NOMO-1 treated with dmso at 0.1 percent for 144 hours (cell line): ENCODE measurements around the gene NOC4L.
"Not testable (repeated sequence)": the region's sequence is repeated elsewhere in the genome, so short reads cannot be mapped to it uniquely, and the experiment has no call there.

Source experiments
- DNase-seq: peaks from one replicate; lab custom pipeline; 2025; ENCODE audit not compliant: unreplicated experiment; lab: John Stamatoyannopoulos, UW

Gene NOC4L

DNA sequence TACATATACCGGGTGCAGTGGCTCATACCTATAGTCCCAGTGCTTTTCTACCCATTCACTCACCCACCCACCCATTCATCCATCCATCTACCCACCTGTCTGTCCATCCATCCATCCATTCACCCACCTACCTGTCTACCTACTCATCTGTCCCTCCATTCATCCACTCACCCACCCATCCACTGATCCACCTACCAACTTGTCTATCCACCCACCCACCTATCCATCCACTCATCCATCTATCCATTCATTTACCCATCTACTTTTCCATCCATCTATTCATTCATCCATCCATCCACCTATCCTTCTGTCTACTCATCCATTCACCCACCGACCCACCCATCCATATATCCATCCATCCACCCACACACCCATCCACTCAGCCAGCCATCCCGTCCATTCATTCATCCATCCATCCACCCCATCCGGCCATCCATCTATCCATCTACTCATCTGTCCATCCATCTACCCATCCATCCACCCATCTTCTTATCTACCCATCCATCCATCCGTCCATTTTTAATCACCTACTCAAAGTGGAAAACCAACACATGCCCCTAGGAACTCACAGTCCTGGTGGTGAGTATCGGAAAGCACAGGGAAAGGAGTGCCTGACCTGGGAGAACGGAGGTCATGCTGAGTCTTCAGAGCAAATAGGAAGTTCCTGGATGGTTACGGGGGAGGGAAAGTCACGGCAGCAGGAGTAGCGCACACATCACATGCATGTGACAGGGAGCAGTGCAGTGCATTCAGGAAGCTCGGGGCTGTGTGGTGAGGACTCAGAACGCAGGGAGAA lies 20.1 kb upstream of the NOC4L start:
- no peak for DNase-seq

DNA sequence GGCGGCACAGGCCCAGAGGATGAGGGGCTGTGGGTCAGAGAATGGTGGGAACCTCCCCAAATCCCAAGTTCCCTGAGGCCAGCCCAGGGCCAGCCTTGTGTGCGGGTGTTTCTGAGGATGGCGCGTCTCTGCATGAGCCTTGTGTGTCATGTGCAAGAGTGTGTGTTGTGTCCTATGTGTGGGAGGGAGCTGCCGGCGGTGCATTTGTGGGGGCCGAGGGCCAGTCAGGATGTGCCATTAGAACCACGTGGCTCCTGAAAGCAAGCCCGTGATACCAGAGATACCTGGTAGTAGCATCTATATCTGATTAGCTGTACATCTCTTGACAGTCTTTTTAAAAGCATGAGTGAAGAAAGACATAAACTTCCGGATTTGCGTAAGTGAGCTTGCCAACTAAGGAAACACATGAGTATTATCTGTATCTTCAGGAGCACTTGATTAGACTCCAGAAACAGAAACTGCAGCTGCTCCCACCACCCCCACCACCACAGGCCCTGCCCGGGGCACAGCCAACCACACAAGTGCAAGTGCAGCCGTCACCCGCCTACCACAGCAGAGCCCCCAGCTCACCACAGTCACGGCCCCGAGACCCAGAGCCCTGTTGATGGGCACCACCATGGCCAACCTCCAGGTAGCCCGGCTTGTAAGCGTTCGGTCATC lies 19.4 kb upstream of the NOC4L start:
- no peak for DNase-seq

DNA sequence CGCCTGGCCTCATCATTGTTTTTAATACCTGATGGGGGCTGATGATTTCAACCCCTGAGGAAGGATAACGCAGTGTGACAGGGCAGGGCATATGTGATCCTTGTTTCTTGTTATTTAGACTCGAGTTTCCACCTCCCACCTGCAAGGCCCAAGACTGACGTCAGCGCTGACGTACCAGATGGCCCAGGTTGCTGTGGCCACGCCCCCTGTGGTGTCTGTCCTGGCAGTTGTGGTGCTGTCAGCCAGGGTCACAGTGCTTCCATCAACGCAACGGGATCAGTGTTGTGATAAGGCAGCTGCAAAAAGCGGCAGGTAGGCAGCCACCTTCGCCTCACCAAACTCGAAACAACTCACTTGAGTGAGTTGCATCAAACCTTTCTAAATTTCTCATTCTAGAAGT lies 18.5 kb upstream of the NOC4L start:
- no peak for DNase-seq

DNA sequence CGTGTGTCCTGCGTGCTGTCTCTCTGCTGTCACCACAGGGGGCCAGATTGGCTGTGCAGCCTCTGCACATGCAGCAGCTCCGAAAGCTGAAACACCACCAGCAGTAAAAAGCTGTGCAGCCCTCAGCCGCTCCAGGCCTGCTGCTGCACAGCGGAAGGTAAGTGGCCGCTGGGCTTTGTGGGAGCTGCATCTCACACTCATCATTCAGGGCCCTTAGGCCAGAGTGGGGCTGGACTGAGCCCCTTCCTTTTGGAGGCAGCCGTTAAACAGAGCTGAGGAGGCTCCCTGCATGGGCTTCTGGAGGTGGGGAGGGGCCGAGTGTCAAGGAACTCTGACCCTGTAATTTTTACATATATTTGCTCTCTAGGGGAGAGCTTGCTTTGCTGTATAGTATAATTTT lies 17.2 kb upstream of the NOC4L start:
- no peak for DNase-seq

DNA sequence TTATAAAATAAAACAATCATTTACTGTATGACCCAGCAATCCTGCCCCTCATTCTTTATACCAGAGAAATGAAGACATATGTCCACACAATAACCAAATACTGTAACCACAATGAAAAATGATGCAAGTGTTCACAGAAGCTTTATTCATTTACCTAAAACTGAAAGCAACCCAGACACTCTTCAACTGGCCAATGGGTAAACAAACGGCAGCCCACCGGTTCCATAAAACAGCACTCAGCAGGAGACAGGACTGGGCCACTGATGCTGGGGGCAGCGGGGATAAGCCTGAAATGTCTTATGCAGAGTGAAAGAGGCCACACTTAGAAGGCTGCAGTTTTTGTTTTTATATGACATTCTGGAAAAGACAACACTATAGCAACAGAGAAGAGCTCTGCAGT lies 15.2 kb upstream of the NOC4L start:
- DNase-seq: no peak

DNA sequence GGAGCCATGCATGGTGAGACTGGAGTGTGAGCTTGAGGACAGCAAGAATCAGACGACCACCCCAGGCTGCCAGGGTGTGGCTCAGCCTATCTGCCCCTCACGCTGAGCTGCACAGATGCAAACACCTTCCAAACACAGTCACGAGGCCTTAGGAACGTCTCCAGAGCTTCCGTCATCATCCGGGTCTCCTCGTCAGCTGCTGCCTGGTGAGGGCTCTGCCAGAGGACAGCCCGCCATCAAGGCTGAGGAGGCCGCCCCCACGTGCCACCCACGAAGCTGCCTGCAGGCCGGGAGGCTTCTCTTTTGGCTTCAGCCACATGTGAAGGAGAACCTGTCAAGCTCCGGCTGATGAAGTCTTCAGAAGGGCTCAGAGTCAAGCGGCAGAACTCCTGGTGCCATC lies 13.6 kb upstream of the NOC4L start:
- no peak for DNase-seq

DNA sequence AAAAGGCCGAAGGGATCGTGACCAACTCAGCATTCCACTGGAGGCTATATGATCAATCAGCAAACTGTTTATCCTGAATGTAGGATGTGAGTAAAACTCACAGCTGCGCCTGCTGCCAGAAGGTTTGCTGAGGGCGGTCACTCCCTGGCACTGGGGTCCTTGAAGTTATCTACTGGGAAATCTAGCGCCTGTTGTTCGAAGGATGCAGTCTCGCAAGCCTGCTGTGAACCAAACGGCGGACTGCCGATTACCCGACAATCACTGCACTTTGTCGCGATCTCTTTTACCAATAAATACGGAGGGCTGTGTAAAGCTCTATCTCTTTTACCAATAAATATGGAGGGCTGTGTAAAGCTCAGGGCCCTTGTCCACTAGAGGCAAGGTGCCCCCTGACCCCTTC lies 13.0 kb upstream of the NOC4L start:
- DNase-seq: no peak

DNA sequence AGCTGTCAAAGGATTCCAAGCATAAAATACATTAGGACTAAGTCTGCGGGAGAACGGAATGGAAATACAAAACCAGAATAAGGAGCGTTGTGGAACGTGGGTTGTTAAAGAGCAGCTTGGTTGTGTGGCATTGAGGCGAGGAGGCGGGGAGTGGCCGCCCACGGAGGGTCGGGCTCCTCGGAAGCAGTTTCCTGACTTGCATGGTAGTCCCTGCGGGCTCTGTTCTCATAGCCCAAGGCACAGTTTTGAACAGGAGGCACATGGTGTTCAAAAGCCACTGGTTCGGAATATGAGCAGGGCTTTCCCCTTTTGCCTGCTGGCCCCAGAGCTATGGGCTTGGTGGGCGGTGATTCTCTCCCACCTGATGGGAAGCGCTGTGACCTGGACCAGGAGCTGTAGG lies 12.3 kb upstream of the NOC4L start:
- DNase-seq: no peak

DNA sequence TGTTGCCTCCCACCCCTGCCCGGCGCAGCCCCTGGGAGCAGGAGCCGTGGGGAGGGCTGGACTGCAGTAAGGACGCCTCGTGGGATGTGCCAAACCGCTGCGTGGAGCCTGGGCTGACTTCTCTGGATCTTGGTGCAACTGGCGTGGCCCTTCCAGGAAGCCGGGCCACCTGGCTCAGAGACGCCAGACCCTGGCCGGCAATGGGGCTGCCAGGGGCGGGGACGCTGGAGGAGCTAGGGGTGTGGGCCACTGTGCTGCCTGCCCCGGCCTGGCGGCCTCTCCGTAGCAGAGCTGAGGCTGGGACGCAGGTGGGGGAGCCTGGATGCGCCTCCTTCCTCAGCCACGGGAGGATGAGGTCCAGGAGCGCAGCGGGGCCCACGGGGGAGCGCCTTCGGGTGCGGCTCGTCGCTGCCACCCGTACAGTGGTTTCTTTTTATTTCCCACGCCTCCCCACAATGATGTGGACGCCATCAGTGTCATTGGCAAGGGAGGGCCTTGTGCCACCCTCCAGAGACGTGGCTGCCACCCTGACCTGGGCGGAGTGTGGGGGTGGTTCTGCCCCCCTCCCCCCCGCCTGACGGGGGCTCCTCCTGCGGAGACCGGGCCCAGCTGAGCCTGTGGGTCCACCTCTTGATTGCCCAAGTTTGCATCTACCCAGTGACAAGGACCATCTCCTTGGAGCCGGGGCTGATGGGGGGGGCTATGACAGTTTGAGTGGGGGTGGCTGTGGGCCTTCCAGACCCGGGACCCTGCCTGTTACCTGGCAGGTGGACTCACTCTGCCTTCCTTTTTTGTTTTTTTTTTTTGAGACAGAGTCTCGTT lies 11.4 kb upstream of the NOC4L start:
- DNase-seq: no peak

DNA sequence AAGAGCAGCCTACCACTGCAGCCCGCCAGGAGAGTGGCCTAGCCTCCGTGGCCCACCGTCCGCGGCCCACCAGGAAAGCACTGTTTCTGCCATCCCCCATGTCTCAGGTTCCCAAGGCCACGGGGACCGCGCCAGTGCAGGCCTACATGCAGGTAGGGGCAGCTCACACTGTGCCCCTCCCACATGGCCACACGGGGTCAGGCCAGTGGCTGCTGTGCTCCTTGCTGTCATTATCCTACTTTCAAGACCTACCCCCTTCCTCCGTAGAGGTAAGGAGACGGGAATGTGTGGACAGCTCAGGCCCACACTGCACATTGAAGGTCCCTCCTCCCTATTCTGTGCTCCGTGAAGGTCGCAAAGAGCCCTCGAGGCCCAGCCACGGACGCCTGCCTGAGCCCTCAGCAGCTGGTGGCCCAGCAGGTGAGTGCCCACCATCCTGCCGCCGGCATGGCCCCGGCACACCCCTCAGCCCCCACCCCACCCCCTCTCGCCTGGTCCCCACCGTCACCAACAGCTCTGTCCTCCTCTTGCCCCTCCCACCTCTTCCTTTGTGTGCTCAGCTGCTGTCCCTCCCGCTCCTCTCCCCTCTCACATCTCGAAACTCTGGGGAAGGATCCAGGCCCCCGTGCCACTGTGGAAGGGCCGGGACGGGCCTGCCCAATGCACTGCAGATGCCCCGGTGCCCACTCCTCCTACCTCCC lies 10.2 kb upstream of the NOC4L start:
- DNase-seq: no peak

DNA sequence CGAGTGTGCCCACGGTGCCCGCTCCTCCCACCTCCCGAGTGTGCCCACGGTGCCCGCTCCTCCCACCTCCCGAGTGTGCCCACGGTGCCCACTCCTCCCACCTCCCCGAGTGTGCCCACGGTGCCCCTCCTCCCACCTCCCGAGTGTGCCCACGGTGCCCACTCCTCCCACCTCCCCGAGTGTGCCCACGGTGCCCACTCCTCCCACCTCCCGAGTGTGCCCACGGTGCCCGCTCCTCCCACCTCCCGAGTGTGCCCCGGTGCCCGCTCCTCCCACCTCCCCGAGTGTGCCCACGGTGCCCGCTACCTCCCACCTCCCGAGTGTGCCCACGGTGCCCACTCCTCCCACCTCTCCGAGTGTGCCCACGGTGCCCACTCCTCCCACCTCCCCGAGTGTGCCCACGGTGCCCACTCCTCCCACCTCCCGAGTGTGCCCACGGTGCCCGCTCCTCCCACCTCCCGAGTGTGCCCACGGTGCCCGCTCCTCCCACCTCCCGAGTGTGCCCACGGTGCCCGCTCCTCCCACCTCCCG lies 9.5 kb upstream of the NOC4L start:
- DNase-seq: not testable (repeated sequence)

DNA sequence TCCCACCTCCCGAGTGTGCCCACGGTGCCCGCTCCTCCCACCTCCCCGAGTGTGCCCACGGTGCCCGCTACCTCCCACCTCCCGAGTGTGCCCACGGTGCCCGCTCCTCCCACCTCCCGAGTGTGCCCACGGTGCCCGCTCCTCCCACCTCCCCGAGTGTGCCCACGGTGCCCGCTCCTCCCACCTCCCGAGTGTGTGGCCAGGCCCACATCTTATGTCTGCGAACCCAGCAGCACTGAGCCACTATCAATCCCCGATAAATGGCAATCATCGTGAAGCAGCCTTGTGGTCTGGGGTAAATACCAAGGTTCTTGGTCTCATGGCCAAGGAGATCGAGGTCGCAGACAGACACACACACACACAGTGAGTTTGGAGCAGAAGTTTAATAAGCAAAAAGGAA lies 8.0 kb upstream of the NOC4L start:
- not testable (repeated sequence) for DNase-seq

DNA sequence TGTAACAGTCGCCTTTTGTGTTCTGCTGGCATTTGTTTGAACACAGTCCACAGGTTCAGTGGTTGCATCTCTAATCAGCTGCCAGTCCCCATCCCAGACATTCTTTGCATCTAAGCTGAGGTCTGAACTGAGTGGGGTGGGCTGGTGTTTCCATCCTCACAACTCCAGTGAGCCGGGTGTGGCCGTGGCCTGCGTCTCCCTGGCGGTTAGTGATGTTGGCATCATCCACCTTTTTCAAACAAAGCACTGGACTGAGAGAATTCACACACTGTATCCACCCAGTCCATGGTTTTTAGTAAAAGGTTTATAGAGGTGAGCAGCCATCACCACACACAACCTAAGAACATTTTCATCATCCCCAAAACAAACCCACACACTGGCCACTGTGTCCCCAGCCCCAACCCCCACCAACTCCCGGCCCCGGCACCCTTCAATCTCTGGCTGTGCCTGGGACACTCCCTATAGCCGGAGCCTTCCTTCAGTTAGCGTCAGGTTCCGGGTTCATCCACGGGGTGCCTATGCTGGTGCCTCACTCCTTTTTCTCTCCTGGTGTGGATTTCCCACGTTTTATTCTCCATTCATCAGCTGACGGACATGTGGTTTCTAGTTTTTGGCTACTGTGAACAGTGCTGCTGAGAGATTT lies 6.7 kb upstream of the NOC4L start:
- no peak for DNase-seq

DNA sequence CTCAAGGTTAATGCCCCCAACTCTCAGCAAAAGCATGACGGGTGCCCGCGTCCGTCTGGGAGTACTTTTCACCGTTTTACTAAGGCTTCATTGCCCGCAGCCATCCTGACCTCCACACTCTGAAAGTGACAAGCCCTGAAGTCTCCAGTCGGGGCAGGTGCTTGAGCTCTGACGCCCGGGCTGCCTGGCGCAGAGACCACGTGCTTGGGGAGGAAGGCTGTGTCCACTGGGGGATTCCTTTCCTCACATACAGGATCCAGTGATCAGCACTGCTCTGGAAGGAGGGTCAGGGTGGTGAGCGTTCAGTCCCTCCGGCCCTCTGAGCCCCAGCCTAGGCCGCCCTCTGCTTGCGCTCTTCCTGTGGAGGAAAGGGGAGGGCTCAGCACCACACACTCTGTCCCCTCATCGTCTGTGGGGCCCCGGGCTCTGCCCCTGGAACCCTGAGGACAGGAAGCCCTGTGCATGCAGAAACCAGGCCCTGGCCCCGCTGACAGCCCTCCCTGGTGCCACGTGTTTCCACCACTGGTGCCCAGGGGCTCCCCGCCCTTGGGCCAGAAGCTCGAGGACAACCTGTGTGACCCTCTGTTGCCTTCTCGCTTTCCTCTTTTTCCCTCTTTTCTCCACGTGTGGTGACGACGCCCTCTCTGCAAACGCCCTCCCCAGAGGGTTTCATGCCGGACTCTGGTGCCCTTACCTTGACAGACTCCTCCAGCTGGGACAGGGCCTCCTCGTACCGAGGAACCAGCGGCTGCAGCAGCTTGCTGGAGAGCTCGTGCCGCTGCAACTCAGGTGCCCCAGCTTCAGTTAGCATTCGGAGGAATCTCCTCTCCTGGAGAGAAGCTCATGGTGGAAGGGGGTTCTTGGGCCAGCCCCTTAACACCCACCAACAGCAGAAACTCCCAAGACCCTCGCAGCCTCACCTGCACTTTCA lies 5.1 kb upstream of the NOC4L start:
- DNase-seq: no peak

DNA sequence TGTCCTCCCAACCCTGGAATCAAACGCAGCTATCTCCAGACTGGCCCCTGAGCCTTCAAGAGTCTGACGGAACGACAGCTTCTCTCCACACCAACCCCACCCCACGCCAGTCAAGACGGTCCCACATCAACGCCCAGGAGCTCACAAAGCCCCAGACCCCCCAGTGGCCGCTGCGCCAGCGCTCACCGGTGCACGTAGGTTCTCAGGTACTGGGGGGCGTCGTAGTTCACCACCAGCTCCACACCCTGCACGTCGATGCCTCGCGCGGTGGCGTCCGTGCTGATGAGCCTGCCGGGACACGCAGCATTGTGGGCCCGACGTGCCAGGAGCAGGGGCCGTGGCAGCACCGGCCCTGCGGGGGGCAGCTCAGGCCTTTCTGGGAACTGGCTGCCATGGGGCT lies 4.3 kb upstream of the NOC4L start:
- no peak for DNase-seq

DNA sequence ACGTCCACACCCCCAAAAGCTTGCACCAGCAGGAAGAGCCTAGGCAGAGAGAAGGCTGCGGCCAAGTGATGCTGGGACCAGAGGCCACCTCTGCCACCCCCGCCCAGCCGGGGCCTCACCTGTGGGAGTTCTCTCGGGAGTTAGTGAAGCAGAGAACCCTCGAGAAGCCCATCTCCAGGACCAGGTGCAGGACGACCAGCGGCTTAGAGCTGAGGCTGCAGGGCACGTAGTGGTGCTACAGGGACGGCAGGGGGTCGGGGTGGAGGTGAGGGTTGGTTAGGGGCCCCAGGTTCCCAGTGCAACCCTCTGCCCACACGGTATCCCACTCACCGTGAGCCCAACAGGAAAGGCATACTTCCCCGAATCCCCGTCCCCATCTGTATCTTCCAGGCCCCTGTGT lies 3.8 kb upstream of the NOC4L start:
- DNase-seq: no peak

DNA sequence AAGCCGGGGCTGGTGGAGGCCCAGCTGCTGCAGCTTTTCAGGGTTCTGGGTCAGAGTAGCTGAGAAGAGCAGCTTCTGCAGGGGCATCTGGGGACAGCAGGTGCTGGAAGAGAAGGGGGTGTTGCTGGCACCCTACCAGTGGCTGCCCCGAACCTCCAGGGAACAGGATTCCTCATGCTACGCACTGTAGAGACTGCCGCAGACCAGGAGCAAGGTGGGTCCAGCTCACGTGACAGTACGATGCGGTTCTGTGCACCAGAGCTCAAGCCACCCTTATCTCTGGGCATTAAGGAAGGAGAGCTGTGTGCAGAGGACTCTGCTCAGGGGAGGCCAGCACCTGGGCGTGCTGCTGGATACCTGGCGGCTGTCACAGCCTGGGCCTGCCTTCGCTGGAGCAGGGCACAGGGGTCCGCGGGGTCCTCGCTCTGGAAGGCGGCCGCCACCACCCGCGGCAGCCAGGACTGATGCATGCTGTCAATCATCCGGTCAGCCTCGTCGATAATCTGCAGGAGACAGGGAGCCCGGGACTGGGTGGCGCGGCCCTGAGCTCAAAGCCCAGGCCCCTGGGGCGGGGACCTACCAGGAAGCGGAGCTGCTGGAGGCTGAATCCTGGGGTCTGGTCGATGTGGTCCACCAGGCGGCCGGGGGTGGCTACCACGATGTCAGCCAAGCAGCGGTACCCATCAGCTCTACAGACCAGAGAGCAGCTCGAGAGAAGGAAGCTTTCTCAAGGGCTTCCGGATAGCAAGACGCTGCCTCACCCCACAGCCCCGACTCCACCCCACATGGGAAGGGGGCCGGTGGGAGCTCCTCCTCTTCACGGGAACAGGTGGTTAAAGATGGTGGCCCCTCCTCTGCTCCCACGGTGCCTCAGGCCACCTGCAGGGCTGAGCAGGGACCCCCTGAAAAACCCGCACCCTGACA lies 3.1 kb upstream of the NOC4L start:
- DNase-seq: no peak

DNA sequence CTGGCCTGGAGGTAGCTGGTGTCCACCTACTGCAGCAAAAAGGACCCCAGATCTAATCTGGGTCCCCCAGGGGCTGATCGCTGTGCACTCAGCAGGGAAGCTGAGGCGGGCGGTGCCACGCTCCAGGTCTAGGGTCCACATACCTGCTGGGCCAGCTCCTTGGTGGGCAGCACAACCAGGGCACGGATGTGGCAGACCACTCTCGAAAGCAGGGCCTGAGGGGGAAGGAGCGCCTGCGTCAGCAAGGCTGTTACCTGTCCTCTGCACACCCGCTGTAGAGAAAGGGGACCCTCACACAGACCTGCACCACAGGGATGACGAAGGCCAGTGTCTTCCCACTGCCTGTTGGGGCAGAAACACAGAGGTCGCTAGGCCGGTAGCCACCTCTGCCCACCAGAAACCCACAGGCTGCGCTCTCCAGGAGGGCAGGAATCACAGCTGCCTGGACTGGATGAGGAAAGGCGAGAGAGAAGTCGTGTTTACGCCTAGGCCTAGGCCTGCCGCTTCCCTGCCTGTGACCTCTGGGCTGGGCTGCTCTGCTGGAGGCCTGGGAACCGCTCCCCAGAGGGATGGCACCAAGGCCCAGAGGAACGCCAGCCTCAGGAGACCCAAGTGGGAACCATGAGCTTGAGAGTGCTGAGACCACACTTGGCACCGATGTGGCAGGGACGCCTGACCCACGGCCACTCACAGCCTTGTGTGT lies 2.1 kb upstream of the NOC4L start:
- no peak for DNase-seq
